ENCODE data around the gene BAIAP3. TPM values are rescaled to one million over a fixed set of nuclear protein-coding genes. Genes with fewer than 3 reads are reported as not detected.

The BAIAP3 gene
- total and polyA plus RNA-seq, 2 of the 8 experiments (the other 6 are each of a cell fraction or from before 2014, with no cell fraction given) = 2.9 to 6.8 TPM

GRCh38 chr16:1326946-1327618, 6.4 kb upstream of the BAIAP3 start:
- POLR2A ChIA-PET (ENCODE audit: partially characterized antibody) = interaction anchor here (0.7 to 6.5 kb wide), 7 partner anchors 8 to 145 kb away, joined by 3 to 106 read pairs (median 4); partner anchors contain the start of gene UBE2I

More at GRCh38 chr16:1326946-1327618, 6.4 kb upstream of the BAIAP3 start:
- Histone ChIP-seq H2BK20ac (ENCODE audit: low read length) (no peak overlapping the region), H3K9me3 (ENCODE audit: insufficient read depth in 2 of 2, low read depth in 1 of 2, low read length in 1 of 2) (peaks cover 5 to 8% of the 10 kb centered on the region in 2 experiments; a peak in 2 of 4 replicates), H3K79me2 (ENCODE audit: control insufficient read depth in 1 of 2, insufficient read depth in 2 of 2, low read length in 2 of 2) (no peaks in the 10 kb centered on the region; a peak in 1 of 4 replicates), H3K27me3 (replicated peaks in 1 of 4; ENCODE audit: control insufficient read depth in 3 of 4, extremely low read depth in 1 of 4, insufficient read depth in 3 of 4, low read length in 3 of 4) (peaks cover 0 to 6% (median 1%) of the 10 kb centered on the region in 4 experiments; a peak in 4 of 7 replicates), H4K5ac (ENCODE audit: insufficient read length, low read depth, low read length) (no peak overlapping the region), H3K23ac (ENCODE audit: insufficient read length) (no peak overlapping the region), H3K4ac (replicated peaks; ENCODE audit: insufficient read length, low read depth, low read length) (no peak overlapping the region), H2BK120ac (replicated peaks; ENCODE audit: low read depth, low read length) (no peak overlapping the region), H4K20me1 (replicated peaks in 1 of 2; ENCODE audit: control insufficient read depth in 1 of 2, insufficient read depth in 2 of 2, low read length in 2 of 2) (peaks cover 7 to 10% of the 10 kb centered on the region in 2 experiments), H3K4me1 (replicated peaks in 1 of 4; ENCODE audit: control insufficient read depth in 3 of 4, insufficient read depth in 4 of 4, low read length in 3 of 4) (peaks cover 0 to 7% (median 4%) of the 10 kb centered on the region in 4 experiments; a peak in 5 of 7 replicates), H2BK15ac (ENCODE audit: low read length) (no peak overlapping the region), H3K9ac (replicated peaks in 1 of 4; ENCODE audit: extremely low read depth in 1 of 4, low read depth in 3 of 4, low read length in 3 of 4) (no peak overlapping the region), H3K4me2 (ENCODE audit: insufficient read depth in 1 of 2, low read depth in 2 of 2, low read length in 2 of 2) (no peak overlapping the region), H2AFZ (ENCODE audit: low read length) (no peak overlapping the region), H2AK5ac (ENCODE audit: low read depth, low read length) (no peak overlapping the region), H2BK12ac (ENCODE audit: low read depth, low read length) (no peak overlapping the region), H3K18ac (ENCODE audit: extremely low read depth, low read length) (no peak overlapping the region), H3K27ac (ENCODE audit: low read depth, low read length) (peak overlapping the region; percentile 15; the same call in 1 of the 2 replicates), H3K56ac (replicated peaks; ENCODE audit: insufficient read length, low read depth, low read length) (no peak overlapping the region), H4K91ac (replicated peaks; ENCODE audit: insufficient read length, low read length) (no peak overlapping the region), H3K36me3 (ENCODE audit: control insufficient read depth in 2 of 4, insufficient read depth in 4 of 4, low read length in 3 of 4) (peaks cover 5 to 20% (median 9%) of the 10 kb centered on the region in 4 experiments; a peak in 7 of 8 replicates), H3K23me2 (ENCODE audit: low read depth, low read length) (peaks cover 4% of the 10 kb centered on the region; the same call in 1 of the 2 replicates), H3K79me1 (ENCODE audit: low read depth, low read length) (no peaks in the 10 kb centered on the region; the same call in 1 of the 2 replicates), H4K8ac (ENCODE audit: extremely low read depth, insufficient read depth, low read length) (no peak overlapping the region), H2BK5ac (ENCODE audit: low read depth, low read length) (no peak overlapping the region), H3K4me3 (ENCODE audit: extremely low read depth in 1 of 4, insufficient read depth in 2 of 4, low read depth in 3 of 4, low read length in 4 of 4) (no peak overlapping the region), H3K14ac (ENCODE audit: insufficient read length) (no peak overlapping the region)
- DNase-seq (ENCODE audit: low read depth in 1 of 2, low spot score in 2 of 2) = no peak
- no peak for TF ChIP-seq TAF1 (IDR thresholded peaks at IDR 0.05; ENCODE audit: low read depth, low read length)
- no peak for TF ChIP-seq PHF8 (conservative IDR thresholded peaks at IDR 0.05; ENCODE audit: low read depth, low read length)
- no peak for TF ChIP-seq EGR1 (IDR thresholded peaks at IDR 0.05; ENCODE audit: borderline replicate concordance, low read depth, low read length)
- no peak for TF ChIP-seq SUZ12 (IDR thresholded peaks at IDR 0.05; ENCODE audit: low read length)
- TF ChIP-seq CTCF (IDR thresholded peaks at IDR 0.05; ENCODE audit: control extremely low read depth in 1 of 3, insufficient read depth in 1 of 3, low read depth in 1 of 3, low read length in 3 of 3) = no peak
- no peak for TF ChIP-seq TAF7 (optimal IDR thresholded peaks at IDR 0.05; ENCODE audit: borderline replicate concordance, low read depth, low read length)
- no peak for TF ChIP-seq POU5F1 (IDR thresholded peaks at IDR 0.05; ENCODE audit: low read depth, low read length)
- no peak for TF ChIP-seq CEBPB (IDR thresholded peaks at IDR 0.05; ENCODE audit: low read depth, low read length)
- no peak for TF ChIP-seq SIX5 (IDR thresholded peaks at IDR 0.05; ENCODE audit: low read depth, low read length)
- TF ChIP-seq HDAC6 (IDR thresholded peaks at IDR 0.05; ENCODE audit: low read depth, low read length) = no peak
- CTCF ChIA-PET (ENCODE audit: partially characterized antibody) = interaction anchor here (0.9 to 2.1 kb wide), 7 partner anchors 9 to 86 kb away, joined by 3 to 6 read pairs (median 5); no protein-coding TSS in a partner anchor
- FAIRE-seq = no peak
- 96% methylated on average over 13 of the region's 17 CpGs; no CpG with 5 or more reads in 1 of the 2 experiments for WGBS, 2 experiments (ENCODE audit: extremely low coverage in 1 of 2, insufficient coverage in 1 of 2, insufficient read length in 1 of 2, insufficient replicate concordance in 2 of 2, low coverage in 1 of 2, low lambda C conversion rate in 2 of 2, missing lambda C conversion rate in 1 of 2)
